ENCODE data around the gene LUC7L. TPM values are rescaled to one million over a fixed set of nuclear protein-coding genes. Genes with fewer than 3 reads are reported as not detected.

LUC7L gene
- total and polyA plus RNA-seq, 2 of the 8 experiments (the other 6 are each of a cell fraction or from before 2014, with no cell fraction given), result 49.7 to 129 TPM

- H4K91ac ChIP-seq (replicated peaks; ENCODE audit: insufficient read length, low read length), result no peak overlapping the region
- no peak overlapping the region for H3K4me3 ChIP-seq (ENCODE audit: extremely low read depth in 1 of 4, insufficient read depth in 2 of 4, low read depth in 3 of 4, low read length in 4 of 4)
- POLR2A ChIA-PET (ENCODE audit: partially characterized antibody), result interaction anchor here (1.8 kb wide), 1 partner anchor 10 kb away, joined by 4 read pairs; no protein-coding TSS in a partner anchor
- no peak overlapping the region for H4K8ac ChIP-seq (ENCODE audit: extremely low read depth, insufficient read depth, low read length)
- 0 out of 2 replicates have a peak overlapping the region, but pooled peaks have one; percentile 21 for H2BK20ac ChIP-seq (ENCODE audit: low read length)
- no peak overlapping the region for H2AFZ ChIP-seq (ENCODE audit: low read length)
- H2BK15ac ChIP-seq (ENCODE audit: low read length), result no peak overlapping the region
- no peak overlapping the region for H3K18ac ChIP-seq (ENCODE audit: extremely low read depth, low read length)
- H2BK5ac ChIP-seq (ENCODE audit: low read depth, low read length), result peak overlapping the region; percentile 63; the same call in 1 of the 2 replicates
- H2AK5ac ChIP-seq (ENCODE audit: low read depth, low read length), result no peak overlapping the region
- 83% methylated on average over 6 of the region's 6 CpGs; no CpG with 5 or more reads in 1 of the 2 experiments for WGBS, 2 experiments (ENCODE audit: extremely low coverage in 1 of 2, insufficient coverage in 1 of 2, insufficient read length in 1 of 2, insufficient replicate concordance in 2 of 2, low coverage in 1 of 2, low lambda C conversion rate in 2 of 2, missing lambda C conversion rate in 1 of 2)
- no peak overlapping the region for H3K23ac ChIP-seq (ENCODE audit: insufficient read length)
- H3K14ac ChIP-seq (ENCODE audit: insufficient read length), result no peak overlapping the region
- no peak overlapping the region for H3K4me2 ChIP-seq (ENCODE audit: insufficient read depth in 1 of 2, low read depth in 2 of 2, low read length in 2 of 2)
- H2BK12ac ChIP-seq (ENCODE audit: low read depth, low read length), result 0 out of 2 replicates have a peak overlapping the region, but pooled peaks have one; percentile 17
- H3K9me3 ChIP-seq (ENCODE audit: insufficient read depth in 2 of 2, low read depth in 1 of 2, low read length in 1 of 2), result no peaks in the 10 kb centered on the region
- H3K4ac ChIP-seq (replicated peaks; ENCODE audit: insufficient read length, low read depth, low read length), result no peak overlapping the region
- no peaks in the 10 kb centered on the region for H3K36me3 ChIP-seq (ENCODE audit: control insufficient read depth in 2 of 4, insufficient read depth in 4 of 4, low read length in 3 of 4)
- H3K27me3 ChIP-seq (replicated peaks in 1 of 4; ENCODE audit: control insufficient read depth in 3 of 4, extremely low read depth in 1 of 4, insufficient read depth in 3 of 4, low read length in 3 of 4), result no peaks in the 10 kb centered on the region
- H2BK120ac ChIP-seq (replicated peaks; ENCODE audit: low read depth, low read length), result no peak overlapping the region
- H3K27ac ChIP-seq (ENCODE audit: low read depth, low read length), result no peak overlapping the region
- H4K5ac ChIP-seq (ENCODE audit: insufficient read length, low read depth, low read length), result no peak overlapping the region
- no peaks in the 10 kb centered on the region for H3K23me2 ChIP-seq (ENCODE audit: low read depth, low read length)
- H3K79me2 ChIP-seq (ENCODE audit: control insufficient read depth in 1 of 2, insufficient read depth in 2 of 2, low read length in 2 of 2), result no peaks in the 10 kb centered on the region
- H3K79me1 ChIP-seq (ENCODE audit: low read depth, low read length), result no peaks in the 10 kb centered on the region
- TF ChIP-seq PHF8 (conservative IDR thresholded peaks at IDR 0.05; ENCODE audit: low read depth, low read length), result no peak
- no peak for TF ChIP-seq BCL11A (IDR thresholded peaks at IDR 0.05; ENCODE audit: low read depth in 2 of 2, low read length in 2 of 2)
- no peak for TF ChIP-seq SIN3A (conservative IDR thresholded peaks at IDR 0.05 in 1 of 2, IDR thresholded peaks at IDR 0.05 in 1 of 2; ENCODE audit: low read depth in 1 of 2, low read length in 2 of 2)
- TF ChIP-seq, protein P1, sequence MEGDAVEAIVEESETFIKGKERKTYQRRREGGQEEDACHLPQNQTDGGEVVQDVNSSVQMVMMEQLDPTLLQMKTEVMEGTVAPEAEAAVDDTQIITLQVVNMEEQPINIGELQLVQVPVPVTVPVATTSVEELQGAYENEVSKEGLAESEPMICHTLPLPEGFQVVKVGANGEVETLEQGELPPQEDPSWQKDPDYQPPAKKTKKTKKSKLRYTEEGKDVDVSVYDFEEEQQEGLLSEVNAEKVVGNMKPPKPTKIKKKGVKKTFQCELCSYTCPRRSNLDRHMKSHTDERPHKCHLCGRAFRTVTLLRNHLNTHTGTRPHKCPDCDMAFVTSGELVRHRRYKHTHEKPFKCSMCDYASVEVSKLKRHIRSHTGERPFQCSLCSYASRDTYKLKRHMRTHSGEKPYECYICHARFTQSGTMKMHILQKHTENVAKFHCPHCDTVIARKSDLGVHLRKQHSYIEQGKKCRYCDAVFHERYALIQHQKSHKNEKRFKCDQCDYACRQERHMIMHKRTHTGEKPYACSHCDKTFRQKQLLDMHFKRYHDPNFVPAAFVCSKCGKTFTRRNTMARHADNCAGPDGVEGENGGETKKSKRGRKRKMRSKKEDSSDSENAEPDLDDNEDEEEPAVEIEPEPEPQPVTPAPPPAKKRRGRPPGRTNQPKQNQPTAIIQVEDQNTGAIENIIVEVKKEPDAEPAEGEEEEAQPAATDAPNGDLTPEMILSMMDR (IDR thresholded peaks at IDR 0.05; ENCODE audit: control extremely low read depth in 1 of 3, insufficient read depth in 1 of 3, low read depth in 1 of 3, low read length in 3 of 3), result no peak
- TF ChIP-seq JUN (IDR thresholded peaks at IDR 0.05; ENCODE audit: low read depth, low read length), result no peak
- TF ChIP-seq E2F6 (IDR thresholded peaks at IDR 0.05), result no peak
- no peak for TF ChIP-seq RFX5 (IDR thresholded peaks at IDR 0.05; ENCODE audit: borderline replicate concordance, low read depth, low read length)
- TF ChIP-seq CBX8 (IDR thresholded peaks at IDR 0.05; ENCODE audit: borderline replicate concordance, low read depth, low read length), result no peak
- TF ChIP-seq SIRT6 (IDR thresholded peaks at IDR 0.05; ENCODE audit: low read length), result no peak
- TF ChIP-seq POLR2A (IDR thresholded peaks at IDR 0.05; ENCODE audit: control extremely low read depth in 1 of 2, low read depth in 2 of 2, low read length in 2 of 2), result no peak
- no peak for TF ChIP-seq BACH1 (IDR thresholded peaks at IDR 0.05; ENCODE audit: low read length)
- no peak overlapping the region for H3K9ac ChIP-seq (replicated peaks in 1 of 4; ENCODE audit: extremely low read depth in 1 of 4, low read depth in 3 of 4, low read length in 3 of 4)
- DNase-seq (ENCODE audit: low read depth in 1 of 2, low spot score in 2 of 2) (no peak), FAIRE-seq (no peak)
- CTCF ChIA-PET (ENCODE audit: partially characterized antibody), result interaction anchor here (1.0 to 2.4 kb wide), 4 partner anchors 23 to 72 kb away, joined by 3 to 8 read pairs (median 3); no protein-coding TSS in a partner anchor
- H3K4me1 ChIP-seq (replicated peaks in 1 of 4; ENCODE audit: control insufficient read depth in 3 of 4, insufficient read depth in 4 of 4, low read length in 3 of 4), result no peaks in the 10 kb centered on the region; a peak in 1 of 7 replicates
- H3K56ac ChIP-seq (replicated peaks; ENCODE audit: insufficient read length, low read depth, low read length), result no peak overlapping the region
- no peaks in the 10 kb centered on the region for H4K20me1 ChIP-seq (replicated peaks in 1 of 2; ENCODE audit: control insufficient read depth in 1 of 2, insufficient read depth in 2 of 2, low read length in 2 of 2)
These were observed 86.2 kb downstream of the LUC7L start for GRCh38 chr16:143047-143446.
